ENCODE results near the gene ARL10.

GRCh38 chr5:176414704-176415103, 49.4 kb downstream of the ARL10 start:
- TF ChIP-seq CTCF (IDR thresholded peaks at IDR 0.05; ENCODE audit: low read length) (no peak), EZH2phosphoT487 (IDR thresholded peaks at IDR 0.05; ENCODE audit: low read length) (no peak), EZH2 (optimal IDR thresholded peaks at IDR 0.05; ENCODE audit: low read depth, low read length) (no peak)

Measured in MM.1S (cell line).